ENCODE results near the gene CREB3L1. TPM values are rescaled to one million over a fixed set of nuclear protein-coding genes. Genes with fewer than 3 reads are reported as not detected.
A peak's percentile ranks its signal among the peaks of the same experiment; 100 is the strongest.

CREB3L1 gene
- total RNA-seq, 6 experiments from 2014 or later, result 0.07 to 0.37 (median 0.24) TPM

- no peak overlapping the region for H3K4me3 ChIP-seq
- ATAC-seq, result no peak
- intact Hi-C loops (cut with DNase I), result no loop called here
- H3K9me3 ChIP-seq, result no peaks in the 10 kb centered on the region
- no peaks in the 10 kb centered on the region for H3K27me3 ChIP-seq
- TF ChIP-seq, protein P1, sequence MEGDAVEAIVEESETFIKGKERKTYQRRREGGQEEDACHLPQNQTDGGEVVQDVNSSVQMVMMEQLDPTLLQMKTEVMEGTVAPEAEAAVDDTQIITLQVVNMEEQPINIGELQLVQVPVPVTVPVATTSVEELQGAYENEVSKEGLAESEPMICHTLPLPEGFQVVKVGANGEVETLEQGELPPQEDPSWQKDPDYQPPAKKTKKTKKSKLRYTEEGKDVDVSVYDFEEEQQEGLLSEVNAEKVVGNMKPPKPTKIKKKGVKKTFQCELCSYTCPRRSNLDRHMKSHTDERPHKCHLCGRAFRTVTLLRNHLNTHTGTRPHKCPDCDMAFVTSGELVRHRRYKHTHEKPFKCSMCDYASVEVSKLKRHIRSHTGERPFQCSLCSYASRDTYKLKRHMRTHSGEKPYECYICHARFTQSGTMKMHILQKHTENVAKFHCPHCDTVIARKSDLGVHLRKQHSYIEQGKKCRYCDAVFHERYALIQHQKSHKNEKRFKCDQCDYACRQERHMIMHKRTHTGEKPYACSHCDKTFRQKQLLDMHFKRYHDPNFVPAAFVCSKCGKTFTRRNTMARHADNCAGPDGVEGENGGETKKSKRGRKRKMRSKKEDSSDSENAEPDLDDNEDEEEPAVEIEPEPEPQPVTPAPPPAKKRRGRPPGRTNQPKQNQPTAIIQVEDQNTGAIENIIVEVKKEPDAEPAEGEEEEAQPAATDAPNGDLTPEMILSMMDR (IDR thresholded peaks at IDR 0.05), result no peak
- TF ChIP-seq POLR2A (IDR thresholded peaks at IDR 0.05), result no peak
- no peaks in the 10 kb centered on the region for H3K4me1 ChIP-seq
- no peak overlapping the region for H3K27ac ChIP-seq
- DNase-seq, result peak in 1 of 3 donors; percentile 50
- WGBS (ENCODE audit: insufficient coverage, low coverage, low lambda C conversion rate, missing lambda C conversion rate), result no CpG with 5 or more reads among the region's 31 CpGs
- H3K36me3 ChIP-seq, result peaks cover 0 to 4% (median 0%) of the 10 kb centered on the region in 4 donors
These were observed 89.2 kb downstream of the CREB3L1 start for GRCh38 chr11:46366661-46367161.

GRCh38 chr11:46367244-46367915 is 89.9 kb downstream of the CREB3L1 start:
- Histone ChIP-seq H3K36me3 (peaks cover 0 to 4% (median 0%) of the 10 kb centered on the region in 4 donors), H3K27me3 (no peaks in the 10 kb centered on the region), H3K27ac (no peak overlapping the region), H3K4me3 (no peak overlapping the region), H3K9me3 (no peaks in the 10 kb centered on the region), H3K4me1 (no peaks in the 10 kb centered on the region)
- peak; percentile 69 to 72 (median 69) for DNase-seq
- 29% methylated on average over 16 of the region's 32 CpGs for WGBS (ENCODE audit: insufficient coverage, low coverage, low lambda C conversion rate, missing lambda C conversion rate)
- TF ChIP-seq, protein P1 (IDR thresholded peaks at IDR 0.05), result peak; percentile 67 to 92 (median 86)
- no peak for TF ChIP-seq POLR2A (IDR thresholded peaks at IDR 0.05)
- intact Hi-C loops (cut with DNase I), result no loop called here
- peak; percentile 59 to 75 (median 64) for ATAC-seq

DNA sequence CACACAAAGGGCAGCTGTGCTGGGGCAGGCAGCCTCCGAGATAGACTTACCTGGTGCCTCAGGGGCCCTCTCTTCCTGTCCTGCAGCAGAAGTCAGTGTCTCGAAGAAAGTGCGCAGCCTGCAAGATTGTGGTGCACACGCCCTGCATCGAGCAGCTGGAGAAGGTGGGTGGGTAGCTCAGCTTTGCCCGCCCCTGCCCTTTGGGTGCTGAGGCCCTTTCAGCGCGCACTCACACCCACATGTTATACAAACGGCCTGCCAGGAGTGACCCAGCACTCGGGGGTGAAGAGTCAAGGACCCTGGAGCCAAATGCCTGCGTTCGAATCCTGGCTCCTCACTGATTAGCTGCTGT is 90.4 kb downstream of the CREB3L1 start:
- WGBS (ENCODE audit: insufficient coverage, low coverage, low lambda C conversion rate, missing lambda C conversion rate), result no CpG with 5 or more reads among the region's 12 CpGs
- H3K9me3 ChIP-seq, result no peaks in the 10 kb centered on the region
- no peaks in the 10 kb centered on the region for H3K4me1 ChIP-seq
- H3K4me3 ChIP-seq, result no peak overlapping the region
- no peaks in the 10 kb centered on the region for H3K27me3 ChIP-seq
- TF ChIP-seq, protein P1 (IDR thresholded peaks at IDR 0.05), result peak in 1 of 4 donors; percentile 12
- no peak for TF ChIP-seq POLR2A (IDR thresholded peaks at IDR 0.05)
- no peak overlapping the region for H3K27ac ChIP-seq
- ATAC-seq (no peak), DNase-seq (peak in 1 of 3 donors; percentile 49)
- peaks cover 0 to 4% (median 0%) of the 10 kb centered on the region in 4 donors for H3K36me3 ChIP-seq
- intact Hi-C loops (cut with DNase I), result no loop called here

- H3K27me3 ChIP-seq, result no peaks in the 10 kb centered on the region
- no peaks in the 10 kb centered on the region for H3K9me3 ChIP-seq
- intact Hi-C loops (cut with DNase I), result no loop called here
- peak in 2 of 3 donors; percentile 42 to 65 for DNase-seq
- peaks cover 0 to 13% (median 8%) of the 10 kb centered on the region in 4 donors for H3K36me3 ChIP-seq
- peak; percentile 53 to 74 (median 64) for ATAC-seq
- H3K4me3 ChIP-seq, result no peak overlapping the region
- no peak overlapping the region for H3K27ac ChIP-seq
- TF ChIP-seq, protein P1 (IDR thresholded peaks at IDR 0.05), result peak; percentile 58 to 73 (median 70)
- TF ChIP-seq POLR2A (IDR thresholded peaks at IDR 0.05), result no peak
- H3K4me1 ChIP-seq, result no peaks in the 10 kb centered on the region
- WGBS (ENCODE audit: insufficient coverage, low coverage, low lambda C conversion rate, missing lambda C conversion rate), result 75% methylated on average over 4 of the region's 25 CpGs
These were observed 92.1 kb downstream of the CREB3L1 start for GRCh38 chr11:46369458-46370152.

Data from right lobe of liver (tissue), 6 donors.